ENCODE results near the gene DERL3.

- TF ChIP-seq YY1 (IDR thresholded peaks at IDR 0.05; ENCODE audit: insufficient read depth, insufficient read length) (no peak), SUZ12 (IDR thresholded peaks at IDR 0.05; ENCODE audit: extremely low read depth, insufficient read depth, insufficient read length) (no peak), ZNF274 (IDR thresholded peaks at IDR 0.05; ENCODE audit: low read depth, low read length) (no peak)
Measured at GRCh38 chr22:23796461-23796860, 42.3 kb downstream of the DERL3 start.
